Activated T-cell treated with anti-CD3 and anti-CD28 coated beads, Interleukin-2, amount 50 U/mL, for 24 hours (primary cell): Measurements from ENCODE around the gene DYRK1A.

Experiments
- DNase-seq: peaks from one replicate; pipeline ENCODE4 v3.0.0-alpha.2; 2020
- H3K27ac Mint-ChIP-seq: 2 replicates; pipeline ENCODE4 v1.8.0; 2020; ENCODE audit warnings: mild to moderate bottlenecking, mixed read lengths
- H3K27me3 Mint-ChIP-seq: 2 replicates; pipeline ENCODE4 v1.8.0; 2020; ENCODE audit warnings: mixed read lengths
- H3K36me3 Mint-ChIP-seq: 2 replicates; pipeline ENCODE4 v1.8.0; 2020; ENCODE audit warnings: low read depth, mixed read lengths
- H3K4me1 Mint-ChIP-seq: 2 replicates; pipeline ENCODE4 v1.8.0; 2020; ENCODE audit warnings: low read depth, mixed read lengths
- H3K4me3 Mint-ChIP-seq: 2 replicates; pipeline ENCODE4 v1.8.0; 2020; ENCODE audit warnings: mild to moderate bottlenecking, moderate library complexity, mixed read lengths
- H3K9me3 Mint-ChIP-seq: 2 replicates; pipeline ENCODE4 v1.8.0; 2020; ENCODE audit warnings: mixed read lengths

DYRK1A gene

GRCh38 chr21:37451446-37451845, 84.9 kb downstream of the DYRK1A start:
- no peak overlapping the region for H3K4me3 Mint-ChIP-seq

GRCh38 chr21:37452227-37452626, 85.7 kb downstream of the DYRK1A start:
- Mint-ChIP-seq H3K4me1 (peaks cover 84% of the 10 kb centered on the region), H3K27me3 (no peaks in the 10 kb centered on the region), H3K9me3 (no peaks in the 10 kb centered on the region), H3K27ac (peak overlapping the region; percentile 46), H3K36me3 (peaks cover 58% of the 10 kb centered on the region), H3K4me3 (no peak overlapping the region)
- no peak for DNase-seq

More at GRCh38 chr21:37451446-37451845, 84.9 kb downstream of the DYRK1A start:
- Mint-ChIP-seq H3K9me3 (no peaks in the 10 kb centered on the region), H3K27me3 (no peaks in the 10 kb centered on the region), H3K27ac (peak overlapping the region; percentile 46), H3K36me3 (peaks cover 54% of the 10 kb centered on the region), H3K4me1 (peaks cover 85% of the 10 kb centered on the region)
- no peak for DNase-seq

DNA sequence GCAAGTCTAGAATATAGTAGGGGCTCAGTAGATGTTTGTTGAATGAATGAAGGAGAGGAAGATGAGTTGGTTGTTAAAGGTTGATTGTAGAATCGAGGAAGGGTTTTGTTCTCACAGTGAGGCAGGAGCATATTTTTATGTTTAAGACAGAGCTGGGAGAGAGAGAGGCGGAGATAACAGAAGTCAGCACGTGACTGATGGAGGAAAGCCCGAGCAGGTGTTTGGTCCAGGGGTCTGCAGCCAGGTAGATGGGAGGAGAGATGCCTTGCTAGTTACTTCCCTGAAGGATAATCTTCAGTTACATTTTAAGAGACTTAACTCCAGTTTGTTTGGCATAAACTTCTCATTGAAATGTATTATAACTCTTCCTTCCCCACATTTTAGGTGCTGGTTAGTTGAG, 86.8 kb downstream of the DYRK1A start:
- H3K27ac Mint-ChIP-seq = peak overlapping the region; percentile 3
- peaks cover 65% of the 10 kb centered on the region for H3K36me3 Mint-ChIP-seq
- H3K4me1 Mint-ChIP-seq = peaks cover 85% of the 10 kb centered on the region
- no peaks in the 10 kb centered on the region for H3K9me3 Mint-ChIP-seq
- DNase-seq = no peak
- no peak overlapping the region for H3K4me3 Mint-ChIP-seq
- H3K27me3 Mint-ChIP-seq = no peaks in the 10 kb centered on the region

DNA sequence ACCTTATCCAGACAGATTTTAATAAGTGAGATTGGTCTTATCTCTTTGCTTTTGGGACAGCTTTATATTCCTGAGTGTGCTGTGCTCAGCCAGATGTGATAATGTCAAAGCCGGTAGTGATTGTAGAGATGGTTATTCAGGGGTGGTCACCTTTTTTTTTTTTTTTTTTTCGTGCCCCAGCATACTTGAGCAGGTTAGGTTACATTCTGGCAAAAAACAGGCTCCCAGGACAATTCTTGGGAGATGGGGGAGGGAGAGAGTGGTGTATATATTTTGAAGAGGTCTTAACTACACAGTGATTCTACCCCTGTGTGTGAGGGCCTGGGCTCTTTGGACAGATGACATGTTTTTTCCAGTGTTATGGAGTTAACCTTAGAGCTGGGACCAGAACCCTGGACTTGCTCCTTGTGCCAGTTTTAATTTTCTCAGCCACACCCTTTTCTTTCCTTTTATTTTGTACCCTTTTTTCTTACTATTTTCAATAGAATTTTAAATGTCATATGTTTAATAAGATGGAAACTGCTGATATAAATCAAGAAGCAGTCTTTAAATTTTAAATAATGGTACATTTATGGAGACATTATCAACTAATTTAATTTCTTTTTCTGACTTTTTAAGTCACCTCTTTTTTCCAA, 88.4 kb downstream of the DYRK1A start:
- Mint-ChIP-seq H3K4me1 (peaks cover 88% of the 10 kb centered on the region), H3K4me3 (no peak overlapping the region), H3K36me3 (peaks cover 59% of the 10 kb centered on the region), H3K27me3 (no peaks in the 10 kb centered on the region), H3K27ac (peak overlapping the region; percentile 78), H3K9me3 (no peaks in the 10 kb centered on the region)
- no peak for DNase-seq

DNA sequence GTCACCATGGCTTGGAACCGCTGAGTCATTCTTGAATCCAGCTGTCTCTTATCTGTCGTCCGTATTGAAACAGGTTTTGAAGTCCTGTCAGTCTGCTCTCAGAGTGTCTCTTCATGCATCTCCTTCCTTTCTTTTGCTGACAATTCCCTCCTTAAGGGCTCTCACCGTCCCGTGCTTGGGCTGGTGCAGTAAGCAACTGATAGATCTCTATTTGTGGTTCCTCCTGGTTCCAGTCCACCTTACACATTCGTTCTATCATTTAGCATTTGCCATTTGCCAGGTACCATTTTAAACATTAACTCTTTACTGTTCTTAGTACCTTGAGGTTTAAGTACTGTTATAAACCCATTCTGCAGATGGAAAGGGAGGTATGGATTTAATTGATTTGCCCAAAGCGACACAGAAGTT, 88.9 kb downstream of the DYRK1A start:
- H3K4me3 Mint-ChIP-seq = no peak overlapping the region
- no peaks in the 10 kb centered on the region for H3K9me3 Mint-ChIP-seq
- H3K27me3 Mint-ChIP-seq = no peaks in the 10 kb centered on the region
- peak overlapping the region; percentile 74 for H3K27ac Mint-ChIP-seq
- peaks cover 88% of the 10 kb centered on the region for H3K4me1 Mint-ChIP-seq
- DNase-seq = no peak
- H3K36me3 Mint-ChIP-seq = peaks cover 54% of the 10 kb centered on the region

DNA sequence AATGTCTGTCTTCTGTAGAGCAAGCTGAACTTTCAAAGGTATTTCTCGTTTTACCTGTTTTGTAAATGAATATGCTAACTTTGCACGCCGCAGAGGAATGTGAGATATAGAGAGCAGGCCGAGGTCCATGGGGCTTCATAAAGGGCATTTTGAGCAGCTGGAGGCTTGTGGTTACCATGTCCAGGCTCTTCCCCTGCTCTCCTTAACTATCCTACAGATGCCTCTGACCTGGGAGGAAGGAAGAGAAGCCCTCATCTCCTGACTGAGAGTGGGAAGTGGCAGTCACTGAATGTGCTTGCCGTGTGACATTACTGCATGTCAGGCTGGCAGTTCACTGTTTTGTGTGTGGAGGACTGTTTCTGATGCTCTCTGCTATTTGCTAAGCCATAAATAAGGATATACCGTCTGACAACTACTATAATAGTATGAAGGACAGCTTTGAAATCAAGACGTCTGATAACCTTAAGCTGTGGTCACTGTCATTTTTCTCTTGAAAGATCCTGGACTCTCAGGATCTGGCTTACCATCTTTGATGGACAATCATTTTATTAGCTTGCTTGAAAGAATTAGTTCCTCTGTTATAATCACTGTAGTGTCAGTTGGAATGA, 92.2 kb downstream of the DYRK1A start:
- Mint-ChIP-seq H3K4me1 (peaks cover 87% of the 10 kb centered on the region), H3K27me3 (no peaks in the 10 kb centered on the region), H3K9me3 (no peaks in the 10 kb centered on the region), H3K4me3 (no peak overlapping the region), H3K27ac (peak overlapping the region; percentile 74), H3K36me3 (peaks cover 32% of the 10 kb centered on the region)
- DNase-seq = no peak

GRCh38 chr21:37459575-37459974, 93.0 kb downstream of the DYRK1A start:
- no peak overlapping the region for H3K4me3 Mint-ChIP-seq
- H3K27me3 Mint-ChIP-seq = no peaks in the 10 kb centered on the region
- peaks cover 88% of the 10 kb centered on the region for H3K4me1 Mint-ChIP-seq
- H3K9me3 Mint-ChIP-seq = no peaks in the 10 kb centered on the region
- peaks cover 26% of the 10 kb centered on the region for H3K36me3 Mint-ChIP-seq
- H3K27ac Mint-ChIP-seq = peak overlapping the region; percentile 20
- no peak for DNase-seq

DNA sequence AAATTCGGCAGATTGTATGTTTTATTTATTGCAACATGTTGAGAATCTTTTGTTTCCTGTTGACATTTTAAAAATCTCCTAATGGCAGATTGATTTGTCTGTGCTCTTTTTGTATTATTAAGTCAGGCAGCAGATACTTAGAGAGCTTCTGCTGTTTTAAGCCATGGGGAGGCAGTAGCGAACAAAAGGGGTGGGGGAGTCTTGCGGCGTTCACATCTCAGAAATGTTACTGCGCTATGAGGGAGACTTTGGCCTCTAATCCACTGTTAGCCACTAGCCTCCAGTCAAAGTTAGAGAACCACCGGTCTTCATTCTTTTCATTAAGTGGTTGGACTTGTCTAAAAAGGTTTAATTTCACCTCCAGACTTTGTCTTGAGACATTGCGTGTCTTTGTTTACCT, 93.6 kb downstream of the DYRK1A start:
- no peak overlapping the region for H3K4me3 Mint-ChIP-seq
- no peaks in the 10 kb centered on the region for H3K27me3 Mint-ChIP-seq
- H3K27ac Mint-ChIP-seq = peak overlapping the region; percentile 20
- H3K9me3 Mint-ChIP-seq = no peaks in the 10 kb centered on the region
- peaks cover 87% of the 10 kb centered on the region for H3K4me1 Mint-ChIP-seq
- DNase-seq = no peak
- H3K36me3 Mint-ChIP-seq = peaks cover 26% of the 10 kb centered on the region

DNA sequence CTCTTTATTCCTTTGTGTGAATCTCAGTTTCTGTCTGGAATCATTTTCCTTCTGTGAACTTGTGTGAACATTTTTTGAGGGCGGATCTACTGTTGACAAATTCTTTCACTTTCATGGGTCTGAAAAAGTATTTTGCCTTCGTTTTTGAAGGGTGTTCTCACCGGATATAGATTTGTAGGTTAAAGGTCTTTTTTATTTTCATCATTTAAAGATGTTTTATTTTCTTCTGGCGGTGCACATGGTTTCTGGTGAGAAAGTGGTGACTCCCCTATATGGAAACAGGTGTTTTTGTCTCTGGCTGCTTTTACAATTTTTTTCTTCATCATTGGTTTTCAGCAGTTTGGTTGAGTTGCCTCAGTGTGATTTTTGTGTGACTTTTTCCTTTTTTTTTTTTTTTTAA, 94.9 kb downstream of the DYRK1A start:
- Mint-ChIP-seq H3K27me3 (no peaks in the 10 kb centered on the region), H3K36me3 (peaks cover 22% of the 10 kb centered on the region), H3K4me1 (peaks cover 84% of the 10 kb centered on the region), H3K9me3 (no peaks in the 10 kb centered on the region), H3K27ac (peak overlapping the region; percentile 83), H3K4me3 (peak overlapping the region; percentile 41)
- no peak for DNase-seq

- peak overlapping the region; percentile 83 for H3K27ac Mint-ChIP-seq
- H3K36me3 Mint-ChIP-seq = peaks cover 25% of the 10 kb centered on the region
- no peak overlapping the region for H3K4me3 Mint-ChIP-seq
- peaks cover 85% of the 10 kb centered on the region for H3K4me1 Mint-ChIP-seq
- H3K27me3 Mint-ChIP-seq = no peaks in the 10 kb centered on the region
- DNase-seq = no peak
- H3K9me3 Mint-ChIP-seq = no peaks in the 10 kb centered on the region
Measured at GRCh38 chr21:37462087-37462861, 95.7 kb downstream of the DYRK1A start.

DNA sequence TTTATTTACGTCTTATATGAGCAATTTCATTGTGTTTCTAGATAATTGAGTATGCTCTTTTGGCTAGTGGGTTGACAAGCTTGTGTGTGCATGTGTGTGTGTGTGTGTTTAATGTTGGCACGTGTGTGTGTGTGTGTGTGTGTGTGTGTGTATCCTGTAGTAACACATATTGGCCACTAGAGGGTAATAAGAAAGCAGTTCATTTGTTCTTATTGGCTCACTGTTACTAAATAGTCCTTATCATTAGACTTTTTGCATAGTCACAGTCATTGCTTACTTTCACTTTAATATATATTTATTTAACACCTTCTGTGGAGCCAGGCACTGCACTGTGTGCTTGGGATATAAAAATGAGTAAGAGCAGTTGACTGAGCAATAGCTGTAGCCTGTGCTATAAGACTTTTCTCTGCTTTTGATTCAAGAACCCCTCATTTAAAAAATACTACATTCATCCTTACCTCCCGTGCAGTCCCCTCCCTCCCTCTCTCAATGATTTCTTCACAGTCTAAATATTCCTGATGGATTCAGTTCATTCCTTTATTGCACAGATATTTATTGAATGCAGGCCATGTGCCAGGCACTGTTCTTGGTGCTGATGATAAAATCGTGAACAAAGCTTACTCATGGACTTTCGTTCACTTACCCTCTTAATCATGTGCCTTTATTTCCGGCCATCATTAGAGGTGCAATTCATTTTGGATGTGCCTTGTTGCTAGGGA, 96.7 kb downstream of the DYRK1A start:
- peaks cover 28% of the 10 kb centered on the region for H3K36me3 Mint-ChIP-seq
- DNase-seq = no peak
- H3K4me3 Mint-ChIP-seq = peak overlapping the region; percentile 7
- no peaks in the 10 kb centered on the region for H3K27me3 Mint-ChIP-seq
- H3K9me3 Mint-ChIP-seq = no peaks in the 10 kb centered on the region
- H3K27ac Mint-ChIP-seq = peak overlapping the region; percentile 89
- H3K4me1 Mint-ChIP-seq = peaks cover 83% of the 10 kb centered on the region

- no peaks in the 10 kb centered on the region for H3K27me3 Mint-ChIP-seq
- H3K36me3 Mint-ChIP-seq = peaks cover 45% of the 10 kb centered on the region
- DNase-seq = no peak
- peaks cover 85% of the 10 kb centered on the region for H3K4me1 Mint-ChIP-seq
- H3K9me3 Mint-ChIP-seq = no peaks in the 10 kb centered on the region
- H3K4me3 Mint-ChIP-seq = no peak overlapping the region
- H3K27ac Mint-ChIP-seq = peak overlapping the region; percentile 9
Measured at GRCh38 chr21:37467082-37467481, 100.5 kb downstream of the DYRK1A start.

DNA sequence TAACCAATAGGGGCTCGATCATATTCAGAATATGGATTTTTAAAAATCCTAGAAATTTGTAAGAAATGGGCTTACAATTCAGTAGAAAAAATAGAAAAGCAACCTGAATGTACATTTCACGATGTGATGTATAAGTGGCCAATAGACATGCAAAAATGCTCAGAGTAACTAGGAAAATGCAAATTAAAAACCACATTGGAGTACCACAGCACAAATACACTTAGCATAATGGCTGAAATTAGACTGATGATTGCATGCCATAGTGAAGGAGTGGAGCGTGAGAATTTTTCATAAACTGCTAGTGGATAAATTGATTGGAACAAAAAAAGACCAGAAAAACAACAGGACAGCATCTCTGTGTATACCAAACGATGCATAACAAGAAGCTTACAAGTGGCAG, 102.3 kb downstream of the DYRK1A start:
- no peak for DNase-seq
- H3K27me3 Mint-ChIP-seq = no peaks in the 10 kb centered on the region
- no peaks in the 10 kb centered on the region for H3K9me3 Mint-ChIP-seq
- no peak overlapping the region for H3K4me3 Mint-ChIP-seq
- no peak overlapping the region for H3K27ac Mint-ChIP-seq
- H3K36me3 Mint-ChIP-seq = peaks cover 61% of the 10 kb centered on the region
- H3K4me1 Mint-ChIP-seq = peaks cover 80% of the 10 kb centered on the region

GRCh38 chr21:37469441-37469840, 102.9 kb downstream of the DYRK1A start:
- no peak overlapping the region for H3K27ac Mint-ChIP-seq
- no peak overlapping the region for H3K4me3 Mint-ChIP-seq
- peaks cover 63% of the 10 kb centered on the region for H3K36me3 Mint-ChIP-seq
- H3K4me1 Mint-ChIP-seq = peaks cover 77% of the 10 kb centered on the region
- no peak for DNase-seq
- no peaks in the 10 kb centered on the region for H3K9me3 Mint-ChIP-seq
- H3K27me3 Mint-ChIP-seq = no peaks in the 10 kb centered on the region
